NCI-H748 treated with DMSO at 0.1 percent for 48 hours (cell line): ENCODE measurements around the gene HOXD9.

Source experiments
- DNase-seq: peaks from one replicate; lab custom pipeline; 2025; lab: John Stamatoyannopoulos, UW

The HOXD9 gene

GRCh38 chr2:176098366-176099158 lies 24.0 kb upstream of the HOXD9 start:
- DNase-seq, result peak; percentile 59

GRCh38 chr2:176099159-176099727 lies 23.3 kb upstream of the HOXD9 start:
- DNase-seq, result no peak

GRCh38 chr2:176099728-176100546 lies 22.6 kb upstream of the HOXD9 start, which contains the start of gene HOXD12:
Gene HOXD12, plus strand, starts transcription at chr2:176099795. Its CDS starts 7 bp downstream, at chr2:176099802.
- no peak for DNase-seq

- DNase-seq, result no peak
Measured at GRCh38 chr2:176100547-176101140, 21.9 kb upstream of the HOXD9 start.

GRCh38 chr2:176101216-176101830 lies 21.2 kb upstream of the HOXD9 start:
- no peak for DNase-seq

- no peak for DNase-seq
Measured at GRCh38 chr2:176101842-176102241, 20.7 kb upstream of the HOXD9 start.

GRCh38 chr2:176102309-176102866 lies 20.1 kb upstream of the HOXD9 start:
- DNase-seq, result no peak

GRCh38 chr2:176103194-176103593 lies 19.3 kb upstream of the HOXD9 start:
- DNase-seq, result no peak

GRCh38 chr2:176103742-176104315 lies 18.7 kb upstream of the HOXD9 start:
- DNase-seq, result no peak

GRCh38 chr2:176104316-176105077 lies 18.0 kb upstream of the HOXD9 start:
- DNase-seq, result no peak

GRCh38 chr2:176105078-176105729 lies 17.3 kb upstream of the HOXD9 start:
- DNase-seq, result no peak

- no peak for DNase-seq
Measured at GRCh38 chr2:176105730-176106580, 16.6 kb upstream of the HOXD9 start.

GRCh38 chr2:176106581-176107539 lies 15.7 kb upstream of the HOXD9 start, which contains the start of gene HOXD11:
Gene HOXD11, plus strand, starts transcription at chr2:176107280. Its CDS starts 76 bp downstream, at chr2:176107356.
- peak; percentile 78 for DNase-seq

GRCh38 chr2:176107731-176108181 lies 14.8 kb upstream of the HOXD9 start:
- DNase-seq, result no peak

GRCh38 chr2:176109192-176109901 lies 13.2 kb upstream of the HOXD9 start:
- DNase-seq, result peak; percentile 35

GRCh38 chr2:176109946-176110345 lies 12.6 kb upstream of the HOXD9 start:
- no peak for DNase-seq
